Stimulated activated CD8-positive, alpha-beta memory T cell treated with anti-CD3 and anti-CD28 coated beads, Interleukin-12 subunit alpha, Interleukin-12 subunit beta, amount 100 ng/mL, for 1 hour (primary cell): ENCODE data around the gene SUPT3H.
"Not testable (repeated sequence)": the region's sequence is repeated elsewhere in the genome, so short reads cannot be mapped to it uniquely, and the experiment has no call there.

Experiments used
- DNase-seq: peaks from one replicate; pipeline ENCODE4 v3.0.0-alpha.2; 2020; ENCODE audit warnings: low read depth

Gene SUPT3H

GRCh38 chr6:44951253-44951747, 426.4 kb downstream of the SUPT3H start:
- DNase-seq, result no peak

- no peak for DNase-seq
Observed at GRCh38 chr6:44949596-44950201, 428.0 kb downstream of the SUPT3H start.

DNA sequence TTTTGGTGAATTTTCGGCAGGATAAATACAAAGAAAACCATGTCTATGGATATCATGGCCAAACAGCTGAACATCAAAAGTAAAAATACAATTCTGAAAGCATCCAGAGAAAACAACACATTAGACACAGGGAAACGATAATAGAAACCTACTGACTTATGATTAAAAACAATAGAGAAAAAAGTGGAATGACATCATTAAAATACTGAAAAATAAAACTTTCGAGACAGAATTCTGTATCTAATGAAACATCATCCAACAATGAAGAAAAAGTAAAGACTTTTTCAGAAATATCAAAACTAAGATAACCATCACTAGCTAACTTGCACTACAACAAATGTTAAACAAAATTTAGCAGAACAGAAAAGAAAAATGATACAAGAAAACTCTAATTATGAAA, 434.2 kb downstream of the SUPT3H start:
- DNase-seq, result no peak

DNA sequence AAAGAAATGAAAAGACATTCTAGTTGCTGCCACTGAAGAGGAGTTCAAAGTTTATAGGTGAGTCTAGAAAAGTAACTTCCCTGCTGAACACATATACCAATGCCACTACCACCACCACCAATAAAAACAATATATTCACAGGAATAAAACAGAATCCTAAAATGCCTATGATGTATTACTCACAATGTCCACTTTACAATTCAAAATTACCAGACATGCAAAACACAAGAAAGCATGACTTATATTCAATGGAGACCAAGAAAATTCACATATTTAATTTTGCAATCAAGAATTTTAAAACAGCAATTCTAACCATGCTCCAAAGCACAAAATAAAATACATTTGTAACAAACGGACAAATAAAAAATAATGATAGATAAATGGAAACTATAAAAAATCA, 434.9 kb downstream of the SUPT3H start:
- DNase-seq, result no peak

DNA sequence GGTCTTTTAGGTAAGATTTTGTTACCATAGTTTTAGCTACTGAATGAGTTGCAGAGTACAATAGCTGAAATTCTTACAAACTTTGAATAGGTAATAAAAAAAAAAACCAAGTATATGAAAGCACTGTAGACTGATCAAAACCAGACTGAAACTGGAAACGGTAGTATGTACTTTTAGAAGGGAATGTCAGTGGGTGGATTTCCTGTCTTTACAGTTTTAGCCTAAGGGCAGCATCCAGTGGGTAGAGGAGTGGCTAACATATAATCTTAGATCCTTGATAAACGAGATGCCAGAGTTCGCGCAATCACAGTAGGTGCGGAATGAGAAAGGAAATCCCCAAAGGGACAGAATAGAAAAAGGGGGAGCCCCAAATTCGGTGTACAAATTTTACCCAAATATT, 435.5 kb downstream of the SUPT3H start:
- no peak for DNase-seq

- DNase-seq, result no peak
Observed at GRCh38 chr6:44940367-44940766, 437.4 kb downstream of the SUPT3H start.

GRCh38 chr6:44935693-44936300, 441.9 kb downstream of the SUPT3H start:
- no peak for DNase-seq

DNA sequence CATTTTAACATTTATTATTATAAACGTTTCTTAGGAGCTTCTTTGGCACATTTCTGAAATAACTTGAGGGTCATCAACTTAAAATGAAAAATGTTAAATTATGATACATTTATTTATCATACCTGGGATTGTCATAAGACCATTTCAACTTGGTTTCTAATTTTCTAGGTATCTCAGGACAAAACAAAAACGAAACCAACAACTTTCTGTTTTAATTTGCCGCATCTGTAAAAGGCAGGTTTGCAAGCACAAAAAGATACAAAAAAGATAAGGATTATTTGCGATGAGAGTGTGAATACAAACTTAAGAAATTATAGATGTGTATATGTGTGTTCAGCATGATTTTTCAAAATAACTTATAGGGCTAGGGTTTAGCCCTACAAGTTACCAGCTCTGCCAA, 444.6 kb downstream of the SUPT3H start:
- no peak for DNase-seq

DNA sequence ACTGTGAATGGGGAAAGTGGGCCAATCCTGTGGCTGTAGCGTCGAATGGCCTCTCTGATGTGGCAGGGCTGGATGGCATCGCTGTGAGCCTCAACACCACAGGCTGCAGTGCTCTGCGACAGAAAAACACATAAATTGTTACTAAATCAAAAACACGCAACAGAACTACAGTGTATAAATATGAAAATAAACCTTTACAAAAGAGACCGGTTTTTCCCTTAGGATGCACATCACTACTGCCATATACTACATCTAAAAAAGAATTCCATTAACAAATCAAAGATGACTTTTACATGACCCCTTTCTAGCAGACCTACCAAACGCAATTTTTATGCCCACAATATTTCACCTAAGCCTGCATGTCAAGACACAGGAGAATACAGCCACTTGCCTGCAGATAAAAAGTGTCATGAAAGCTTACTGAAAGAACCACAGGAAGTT, 445.1 kb downstream of the SUPT3H start:
- DNase-seq, result no peak

- DNase-seq, result no peak
Observed at GRCh38 chr6:44931385-44931784, 446.3 kb downstream of the SUPT3H start.

DNA sequence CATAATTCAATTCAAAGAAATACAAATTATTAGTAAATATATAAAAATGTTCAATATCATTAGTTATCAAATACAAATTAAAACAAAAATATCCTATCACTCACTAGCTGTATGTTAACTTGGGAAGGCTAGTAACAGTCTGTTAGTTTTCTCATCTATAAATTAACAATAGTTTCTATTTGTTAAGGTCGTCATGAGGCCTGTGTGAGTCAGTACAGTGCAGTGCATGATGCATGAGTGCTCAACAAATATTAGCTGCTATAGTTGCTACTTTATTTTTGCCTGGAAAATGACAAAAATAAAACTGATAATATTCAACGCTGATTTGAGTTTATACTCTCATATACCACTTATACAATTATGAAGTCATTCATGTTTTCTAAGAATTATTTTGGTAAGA, 451.2 kb downstream of the SUPT3H start:
- DNase-seq, result no peak

DNA sequence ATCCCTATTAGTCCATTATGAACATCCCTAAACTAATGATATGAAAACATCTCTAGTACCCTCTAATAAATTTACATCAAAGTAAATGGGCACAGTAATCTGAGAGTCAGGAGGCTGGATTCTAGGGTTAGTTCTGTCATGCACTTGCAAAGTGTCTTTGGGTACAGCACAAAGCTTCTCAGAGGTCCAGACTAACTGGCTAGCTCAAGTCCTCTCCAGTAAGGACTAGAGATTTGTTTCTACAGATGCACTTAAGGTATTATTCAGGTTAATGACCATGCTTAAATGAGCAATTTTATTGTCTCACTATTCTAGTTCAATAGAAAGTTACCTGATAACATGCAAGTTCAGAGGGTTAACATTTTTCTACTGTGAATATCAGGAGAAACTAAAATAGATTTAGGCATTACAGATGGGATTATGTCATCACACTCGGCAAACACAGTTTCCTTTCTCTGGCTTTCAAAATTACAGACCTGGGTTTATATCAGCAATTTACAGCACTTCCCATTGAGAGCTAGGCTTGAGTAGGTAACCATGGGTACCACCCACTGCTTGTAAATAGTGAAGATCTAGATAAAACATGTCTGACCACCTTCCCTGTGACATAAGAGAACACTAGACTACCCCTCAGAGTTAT, 452.5 kb downstream of the SUPT3H start:
- no peak for DNase-seq

- no peak for DNase-seq
Observed at GRCh38 chr6:44923444-44923843, 454.3 kb downstream of the SUPT3H start.

DNA sequence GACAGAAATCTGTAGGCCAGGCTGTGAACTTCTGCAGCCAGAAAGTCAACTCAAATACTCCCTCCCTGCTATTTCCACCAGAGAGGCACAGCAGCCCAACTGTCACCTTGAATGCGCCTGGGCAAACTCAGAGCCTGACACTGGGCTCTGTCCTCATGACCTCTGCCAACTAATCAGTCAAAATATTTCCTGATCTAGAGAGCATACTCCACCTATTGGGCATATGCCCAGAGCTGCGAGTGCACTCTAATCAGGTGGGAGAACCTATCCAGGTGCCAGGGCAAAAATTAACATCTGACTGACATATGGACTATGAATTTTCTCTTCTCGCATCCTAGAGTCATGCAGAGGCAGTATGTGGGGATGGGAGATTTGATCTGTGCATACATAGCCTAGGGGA, 455.9 kb downstream of the SUPT3H start:
- no peak for DNase-seq

DNA sequence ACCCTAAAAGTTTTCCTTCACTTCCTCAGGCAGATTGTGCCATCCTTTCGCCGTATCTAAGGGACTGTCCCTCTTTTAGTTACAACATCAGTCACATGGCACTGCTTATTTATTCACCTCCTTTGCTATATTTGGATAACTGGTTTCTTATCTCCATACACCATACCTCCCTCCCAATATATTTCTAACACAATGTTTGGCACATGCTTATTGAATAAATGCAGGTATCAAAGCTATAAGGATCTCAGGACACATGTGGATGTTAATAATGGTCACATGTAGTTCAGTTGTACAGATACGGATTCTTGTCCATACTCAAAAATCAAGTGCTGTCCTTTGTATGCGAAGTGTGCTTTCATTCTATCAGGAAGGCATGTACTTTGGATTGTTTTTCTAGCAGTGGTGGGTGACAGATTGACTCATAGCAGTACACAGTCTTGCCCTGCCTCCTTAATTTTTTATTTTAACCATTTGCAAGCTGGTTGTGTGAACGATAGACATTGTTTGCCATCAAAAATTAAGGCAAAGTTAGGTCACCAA, 456.7 kb downstream of the SUPT3H start:
- DNase-seq, result no peak

- DNase-seq, result no peak
Observed at GRCh38 chr6:44918671-44919296, 458.9 kb downstream of the SUPT3H start.

GRCh38 chr6:44917430-44917829, 460.3 kb downstream of the SUPT3H start:
- DNase-seq, result no peak

DNA sequence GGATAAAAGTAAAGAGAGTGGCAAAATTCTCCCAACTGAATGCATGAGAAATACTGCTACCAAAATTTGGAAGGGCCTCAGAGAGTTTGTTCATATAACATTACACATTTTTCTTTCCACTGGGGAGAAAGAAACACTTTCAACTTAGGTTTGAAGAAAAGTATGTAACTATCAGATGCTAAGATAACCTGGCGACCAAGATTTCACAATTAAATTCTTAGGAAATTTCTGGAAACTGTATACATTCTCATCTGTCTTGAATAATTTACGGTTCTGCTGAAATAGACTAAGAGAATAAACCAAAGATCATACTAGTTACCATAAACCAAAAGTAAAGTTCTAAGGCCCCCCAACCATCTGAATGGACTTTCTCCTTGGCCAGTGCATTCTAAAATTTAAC, 462.6 kb downstream of the SUPT3H start:
- DNase-seq, result no peak

DNA sequence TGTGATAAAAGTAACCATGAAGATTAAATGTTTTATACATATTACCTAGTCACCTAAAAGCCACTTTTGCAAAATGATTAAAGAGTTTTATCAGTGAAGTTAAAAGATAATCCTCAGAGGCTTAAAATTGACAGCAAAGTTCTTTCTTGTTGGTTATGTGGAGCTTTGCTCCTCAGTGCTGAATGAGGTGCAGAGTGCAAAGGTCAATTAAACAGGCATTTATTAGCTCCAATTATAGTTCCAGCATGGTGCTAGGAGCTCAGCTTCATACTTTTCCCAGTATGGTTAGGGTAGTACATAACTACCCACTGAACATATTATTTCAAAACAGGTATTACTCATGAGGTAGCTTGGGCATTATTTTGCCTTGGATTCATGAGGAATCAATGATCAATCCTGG, 463.6 kb downstream of the SUPT3H start:
- DNase-seq, result no peak

DNA sequence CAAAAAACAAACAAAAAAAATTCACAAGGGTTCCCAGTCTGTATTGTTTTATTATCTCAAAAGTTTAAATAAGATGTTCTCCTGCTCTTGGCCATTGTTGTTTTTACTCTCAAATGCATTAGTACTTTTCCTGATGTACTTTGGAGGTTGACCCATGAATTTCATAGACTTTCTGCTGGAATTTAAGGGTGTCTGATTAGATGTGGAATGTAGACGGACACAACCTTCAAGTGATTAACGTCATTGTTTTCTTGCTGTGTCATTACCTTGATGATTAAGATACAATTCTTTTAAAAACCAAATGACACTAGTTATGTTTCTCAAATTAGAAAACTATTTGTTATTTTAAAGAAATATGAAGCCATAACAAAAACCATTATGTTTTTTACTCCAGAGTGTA, 471.0 kb downstream of the SUPT3H start:
- DNase-seq, result no peak

DNA sequence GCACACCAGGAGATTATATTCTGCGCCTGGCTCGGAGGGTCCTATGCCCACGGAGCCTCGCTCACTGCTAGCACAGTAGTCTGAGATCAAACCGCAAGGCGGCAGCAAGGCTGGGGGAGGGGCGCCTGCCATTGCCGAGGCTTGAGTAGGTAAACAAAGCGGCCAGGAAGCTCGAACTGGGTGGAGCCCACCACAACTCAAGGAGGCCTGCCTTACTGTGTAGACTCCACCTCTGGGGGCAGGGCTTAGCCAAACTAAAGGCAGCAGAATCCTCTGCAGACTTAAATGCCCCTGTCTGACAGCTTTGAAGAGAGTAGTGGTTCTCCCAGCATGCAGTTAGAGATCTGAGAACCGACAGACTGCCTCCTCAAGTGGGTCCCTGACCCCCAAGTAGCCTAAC, 477.4 kb downstream of the SUPT3H start:
- DNase-seq, result not testable (repeated sequence)

- DNase-seq, result no peak
Observed at GRCh38 chr6:44898296-44898930, 479.3 kb downstream of the SUPT3H start.
